ENCODE measurements around the gene BOD1.

DNA sequence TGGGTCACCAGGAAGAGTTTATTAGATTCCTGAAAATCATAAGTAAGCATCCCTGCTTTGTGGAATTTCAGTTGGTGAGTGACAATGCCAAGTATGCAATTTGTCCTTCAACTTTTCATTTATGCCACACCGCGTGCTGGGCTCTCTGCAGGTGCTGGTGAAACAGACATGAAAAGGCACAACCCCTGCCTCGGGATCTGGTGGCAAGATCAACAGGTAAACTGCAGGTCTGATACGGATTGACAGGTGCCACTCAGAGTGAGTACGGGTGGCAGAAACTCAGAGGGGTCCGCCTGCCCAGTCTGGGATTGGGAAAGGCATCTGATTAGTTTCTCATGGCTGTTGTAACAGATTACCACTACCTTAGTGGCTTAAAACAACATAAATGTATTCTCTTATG lies 40.5 kb downstream of the BOD1 start:
- no peak for TF ChIP-seq POLR2AphosphoS5 (IDR thresholded peaks at IDR 0.05; ENCODE audit: low read depth, low read length)
- no peak for TF ChIP-seq POLR2A (IDR thresholded peaks at IDR 0.05; ENCODE audit: low read depth, low read length)
- TF ChIP-seq TAF1 (IDR thresholded peaks at IDR 0.05; ENCODE audit: borderline replicate concordance, low read depth, low read length): no peak

All from GM12892 (cell line).